ENCODE results near the gene ELP5.

The ELP5 gene

DNA sequence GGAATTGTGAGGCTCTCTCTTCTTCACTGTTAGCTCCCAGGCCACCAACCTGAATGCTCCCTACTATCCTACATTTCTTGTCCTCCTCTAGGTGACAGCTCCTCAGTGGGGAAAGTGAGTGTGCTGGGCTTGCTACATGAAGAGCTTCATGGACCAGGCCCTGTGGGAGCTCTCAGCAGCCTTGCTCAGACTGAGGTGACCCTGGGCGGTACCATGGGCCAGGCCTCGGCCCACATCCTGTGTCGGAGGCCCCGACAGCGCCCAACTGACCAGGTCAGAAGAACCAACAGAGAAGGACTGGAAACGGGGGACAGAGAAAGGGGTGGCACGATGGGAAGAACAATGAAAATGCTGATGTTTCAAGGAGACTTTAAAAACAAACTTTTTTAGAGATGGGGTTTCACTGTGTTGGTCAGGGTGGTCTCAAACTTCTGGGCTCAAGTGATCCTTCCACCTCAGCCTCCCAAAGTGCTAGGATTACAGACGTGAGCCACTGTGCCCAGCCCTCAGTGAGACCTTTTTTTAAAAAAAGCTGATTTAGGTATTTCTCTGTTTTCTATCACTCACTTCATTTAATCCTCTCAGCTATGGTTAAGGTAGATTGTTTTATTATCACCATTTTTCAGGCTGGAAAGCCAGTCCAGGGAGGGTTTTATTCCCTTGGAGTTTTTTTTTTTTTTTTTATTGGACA, 4.9 kb downstream of the ELP5 start:
- DNase-seq (ENCODE audit: low spot score): no peak

DNA sequence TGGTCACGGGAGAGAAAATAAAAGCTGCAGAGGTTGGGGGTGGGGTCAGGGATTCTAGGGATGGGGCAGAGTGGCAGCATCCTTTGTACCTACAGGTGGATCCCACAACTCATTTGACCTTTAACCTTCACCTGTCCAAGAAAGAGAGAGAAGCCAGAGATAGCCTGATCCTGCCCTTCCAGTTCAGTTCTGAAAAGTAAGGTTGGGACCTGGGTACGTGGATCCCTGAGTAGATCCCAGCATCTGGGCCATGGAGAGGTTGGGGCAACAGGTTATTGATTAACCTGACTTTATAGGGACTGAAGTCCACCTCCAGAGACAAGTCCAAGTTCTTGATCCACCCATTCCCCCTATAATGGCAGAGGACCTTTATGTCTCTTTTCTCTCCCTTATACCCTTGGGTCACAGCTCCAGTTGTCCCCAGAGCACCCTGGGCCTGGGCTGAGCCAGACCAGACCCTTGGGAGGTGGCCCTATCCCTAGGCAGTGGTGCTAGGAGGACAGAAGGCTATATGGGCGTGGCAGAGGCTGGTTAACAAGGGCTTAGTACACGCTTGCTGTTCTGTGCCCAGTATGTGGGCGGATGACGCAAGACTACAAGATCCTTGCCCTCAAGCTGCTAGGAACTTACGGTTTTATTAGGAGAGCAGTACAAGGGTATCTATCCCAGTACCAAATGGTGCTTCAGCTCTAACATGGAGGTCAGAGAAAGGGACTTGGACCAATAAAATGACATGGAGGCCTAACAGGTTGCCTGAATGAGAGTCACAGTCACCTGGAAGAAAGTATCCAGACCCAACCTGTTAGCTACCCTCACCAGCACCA, 6.9 kb downstream of the ELP5 start:
- no peak for DNase-seq (ENCODE audit: low spot score)

DNA sequence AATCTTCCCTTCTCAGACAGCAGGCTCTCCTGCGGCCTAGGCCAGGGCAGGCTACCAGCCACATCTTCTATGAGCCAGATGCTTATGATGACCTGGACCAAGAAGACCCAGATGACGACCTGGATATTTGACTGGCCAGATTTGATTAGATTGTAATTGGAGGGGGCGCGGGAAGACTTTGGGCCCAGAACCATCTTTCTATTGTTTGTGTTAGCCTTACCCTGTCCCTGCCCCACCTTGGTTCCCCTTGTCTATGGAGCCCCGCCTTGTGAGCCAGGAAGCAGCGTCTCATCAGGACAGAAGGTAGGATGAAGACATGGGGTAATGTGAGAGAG, 7.5 kb downstream of the ELP5 start:
- DNase-seq (ENCODE audit: low spot score): no peak

DNA sequence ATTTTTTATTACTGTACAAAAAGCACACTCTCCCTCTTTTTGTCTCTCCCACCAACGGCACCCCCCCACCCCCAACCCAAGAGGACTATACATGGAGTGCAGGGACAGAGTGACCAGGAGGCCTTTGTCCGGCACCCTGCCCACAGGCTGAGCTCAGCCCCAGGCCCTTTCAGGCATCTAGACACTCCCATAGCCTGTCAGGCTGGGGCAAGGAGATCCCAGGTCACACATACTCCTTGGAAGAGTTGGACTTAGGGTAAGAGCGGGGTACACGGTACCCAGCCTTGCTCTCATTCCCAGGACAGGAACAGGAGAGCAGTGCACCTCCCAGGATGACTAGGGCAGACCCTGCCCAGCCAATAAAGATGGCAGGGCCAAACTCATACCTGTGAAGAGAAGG, 8.1 kb downstream of the ELP5 start:
- no peak for DNase-seq (ENCODE audit: low spot score)

DNA sequence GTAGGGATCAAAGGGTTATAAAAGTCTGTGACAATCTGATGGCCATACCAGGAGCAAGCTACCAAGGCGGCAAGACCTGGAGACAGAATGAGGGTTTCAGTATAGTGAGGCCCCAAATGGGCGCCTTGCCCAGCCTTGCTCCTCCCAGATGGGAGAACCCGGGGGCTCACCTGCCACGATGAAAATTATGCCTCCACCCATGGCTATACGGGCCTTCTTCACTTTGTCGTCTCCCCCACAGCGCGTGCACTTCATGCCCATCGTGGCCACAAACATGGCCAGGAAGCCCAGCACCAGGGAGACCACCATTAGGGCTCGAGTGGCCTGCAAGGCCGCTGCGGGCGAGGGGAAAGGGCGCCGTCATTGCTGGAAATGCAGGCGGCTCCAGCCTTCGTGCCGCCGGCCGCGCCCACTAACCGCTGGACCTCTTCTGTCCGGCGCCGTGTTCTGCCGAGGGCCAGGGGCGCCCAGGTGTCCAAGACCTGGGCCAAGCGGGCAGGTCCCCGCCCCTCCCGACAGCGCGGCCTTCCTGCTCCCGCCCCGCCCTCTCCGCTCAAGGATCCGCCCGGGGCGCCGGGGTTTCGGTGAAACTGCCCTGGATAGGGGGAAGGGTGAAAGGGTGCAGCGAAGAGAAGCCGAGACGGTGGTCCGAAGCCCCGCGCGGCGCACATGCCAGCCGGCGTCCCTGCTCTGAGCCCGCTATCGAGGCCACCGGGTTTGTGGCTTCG, 8.8 kb downstream of the ELP5 start:
- no peak for DNase-seq (ENCODE audit: low spot score)

DNA sequence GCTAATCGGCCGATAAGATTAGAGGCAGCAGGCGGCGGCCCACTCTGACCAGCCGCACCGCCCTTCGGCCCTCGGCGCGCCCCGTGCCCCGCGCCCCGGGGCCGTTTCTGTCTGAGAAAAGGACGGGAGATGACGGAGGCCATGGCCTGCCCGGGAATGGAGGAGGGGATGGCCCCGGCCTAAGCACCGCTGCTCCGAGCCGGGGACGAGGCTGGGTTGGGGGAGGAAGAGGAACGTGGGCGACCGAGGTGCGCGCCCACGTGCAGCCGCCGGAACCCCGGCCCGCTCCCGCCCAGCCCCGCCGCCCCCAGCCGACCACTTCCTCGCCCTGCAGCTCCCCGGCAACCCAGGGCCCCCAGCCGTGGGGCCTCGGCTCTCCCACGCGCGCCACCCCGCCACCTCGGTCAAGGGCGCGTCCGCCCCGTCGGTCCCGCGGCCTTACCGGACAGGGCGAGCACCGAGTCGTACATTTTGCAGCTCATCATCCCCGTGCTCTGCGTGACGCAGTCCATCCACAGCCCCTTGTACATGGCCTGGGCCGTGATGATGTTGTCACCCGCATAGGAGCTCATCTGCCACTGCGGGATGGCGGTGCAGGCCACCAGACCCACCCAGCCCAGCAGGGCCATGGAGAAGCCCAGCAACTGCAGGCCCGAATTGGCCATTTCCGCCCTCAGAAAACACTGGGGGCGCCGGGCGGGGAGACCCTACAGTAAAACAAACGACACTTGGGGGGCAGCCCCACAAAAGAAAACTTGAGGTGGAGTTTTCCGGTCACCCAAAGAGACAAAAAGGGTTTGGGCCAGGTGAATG, 9.6 kb downstream of the ELP5 start:
- DNase-seq (ENCODE audit: low spot score): no peak

DNA sequence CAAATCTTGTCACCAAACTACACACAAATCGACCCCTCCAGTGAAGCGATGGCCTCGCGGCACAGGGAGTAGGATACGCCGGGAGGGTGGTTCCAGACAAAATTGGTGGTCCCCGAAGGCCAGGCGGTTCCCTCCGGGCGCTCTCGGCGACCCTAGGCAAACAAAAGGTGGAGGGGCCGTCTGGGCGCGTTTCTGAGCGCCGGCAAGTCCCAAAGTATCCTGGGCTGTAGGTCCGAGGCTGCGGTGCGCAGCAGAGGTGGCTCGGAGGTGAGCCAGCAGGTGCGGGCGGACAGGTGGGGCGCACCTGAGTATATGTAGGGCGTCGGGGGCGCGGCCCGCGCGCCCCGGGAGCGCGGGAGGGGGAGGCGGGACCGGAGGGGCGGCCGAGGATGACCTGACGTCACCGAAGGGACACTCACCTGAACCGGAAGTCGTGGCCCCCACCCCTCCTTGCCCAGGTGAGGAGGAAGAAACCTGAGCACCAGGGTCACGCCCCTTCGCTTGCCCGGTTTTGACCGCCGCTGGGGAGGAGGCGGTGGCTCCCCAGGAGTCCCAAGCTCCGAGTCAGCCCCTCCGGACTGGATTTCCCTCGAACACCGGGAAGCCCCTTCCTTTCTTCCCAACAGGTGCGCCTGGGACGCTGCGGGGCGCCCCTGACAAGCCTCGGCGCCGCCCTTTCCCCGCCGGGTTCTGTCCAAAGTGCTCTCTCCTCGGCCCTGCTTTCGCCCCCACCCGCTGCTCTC, 10.3 kb downstream of the ELP5 start, which contains the start of gene CLDN7:
Gene CLDN7 (minus strand): TSS at position 287 of the 743 bp plus-strand sequence. CDS start 435 bp downstream, outside the sequence.
- DNase-seq (ENCODE audit: low spot score): no peak

DNA sequence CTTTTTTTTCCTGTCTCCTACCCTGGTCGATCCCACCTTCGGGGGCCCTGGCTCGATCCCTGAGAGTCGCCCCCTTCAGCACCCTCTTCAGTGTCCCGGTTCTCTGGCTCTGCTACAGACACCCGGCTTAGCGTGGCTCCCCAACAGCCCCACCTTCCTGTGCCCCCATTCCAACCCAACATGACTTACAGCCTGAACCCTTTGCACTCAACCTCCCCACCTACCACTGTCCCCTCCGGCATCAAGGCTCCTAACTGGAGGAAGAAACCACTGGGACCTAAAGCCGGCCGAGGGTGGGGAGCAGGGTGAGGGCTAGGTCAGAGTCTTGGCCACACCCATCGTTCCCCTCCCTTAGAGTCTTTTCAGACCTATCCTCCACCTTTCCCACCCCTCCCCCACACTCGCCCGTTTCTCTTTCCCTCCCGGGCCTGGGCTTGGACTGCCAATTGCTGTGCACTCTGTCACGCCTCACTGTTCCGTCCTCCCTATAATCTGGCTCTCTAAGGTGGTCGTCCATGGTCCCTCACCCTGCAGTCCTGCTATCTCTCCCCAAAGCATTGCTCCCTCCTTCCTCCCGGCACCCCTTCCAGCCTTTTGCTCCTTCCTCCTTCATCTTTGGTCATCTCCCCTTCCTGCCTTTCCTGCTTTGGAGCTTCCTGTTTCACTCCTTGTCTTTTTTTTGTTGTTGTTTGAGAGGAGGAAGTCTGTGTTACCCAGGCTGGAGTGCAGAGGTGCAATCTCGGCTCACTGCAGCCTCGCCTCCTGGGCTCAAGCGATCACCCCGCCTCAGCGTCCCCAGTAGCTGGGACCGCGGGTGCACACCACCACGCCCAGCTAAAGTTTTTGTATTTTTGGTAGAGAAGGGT, 11.2 kb downstream of the ELP5 start:
- no peak for DNase-seq (ENCODE audit: low spot score)

DNA sequence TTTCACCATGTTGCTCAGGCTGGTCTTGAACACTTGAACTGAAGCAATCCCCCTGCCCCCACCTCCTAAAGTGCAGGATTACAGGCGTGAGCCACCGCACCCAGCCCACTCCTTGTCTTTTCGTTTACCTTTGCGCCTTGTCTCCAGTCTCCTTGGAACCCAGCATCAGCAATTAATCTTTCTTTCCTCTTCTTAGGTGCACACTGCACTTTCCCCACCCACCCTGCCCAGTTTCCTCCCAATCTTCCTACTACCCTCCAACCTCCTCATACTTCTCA, 11.7 kb downstream of the ELP5 start:
- no peak for DNase-seq (ENCODE audit: low spot score)

DNA sequence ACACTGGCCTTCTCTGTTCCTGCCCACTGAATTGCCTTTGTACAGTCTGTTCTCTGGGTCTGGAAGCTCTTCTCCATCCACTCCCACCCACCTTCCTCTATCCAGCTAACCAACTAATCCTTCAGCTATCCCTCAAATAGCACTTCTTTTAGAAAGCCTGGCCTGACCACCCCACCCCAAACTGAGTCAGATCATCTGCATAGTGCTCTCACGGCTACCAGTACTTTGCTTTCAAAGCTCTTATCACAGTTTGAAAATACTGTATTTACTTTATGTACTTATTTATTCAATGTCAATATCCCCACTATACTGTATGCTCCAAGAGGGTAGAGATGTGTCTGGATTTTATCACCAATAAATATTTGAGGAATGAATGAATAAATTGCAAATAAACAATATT, 14.8 kb downstream of the ELP5 start:
- DNase-seq (ENCODE audit: low spot score): no peak

DNA sequence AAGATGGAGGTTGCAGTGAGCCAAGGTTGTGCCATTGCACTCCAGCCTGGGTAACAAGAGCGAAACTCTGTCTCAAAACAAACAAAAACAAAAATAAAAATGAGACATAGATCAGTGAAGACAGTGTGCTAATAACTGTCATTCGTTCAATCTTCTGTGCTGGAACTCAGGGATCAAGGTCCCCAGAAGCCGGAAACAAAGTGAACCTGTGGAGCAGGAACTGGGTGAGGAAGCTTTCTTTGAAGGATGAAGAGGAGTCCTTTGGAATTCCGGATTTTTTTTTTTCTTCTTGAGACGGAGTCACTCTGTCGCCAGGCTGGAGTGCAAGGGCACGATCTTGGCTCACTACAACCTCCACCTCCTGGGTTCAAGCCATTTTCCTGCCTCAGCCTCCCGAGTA, 27.4 kb downstream of the ELP5 start:
- DNase-seq (ENCODE audit: low spot score): no peak

DNA sequence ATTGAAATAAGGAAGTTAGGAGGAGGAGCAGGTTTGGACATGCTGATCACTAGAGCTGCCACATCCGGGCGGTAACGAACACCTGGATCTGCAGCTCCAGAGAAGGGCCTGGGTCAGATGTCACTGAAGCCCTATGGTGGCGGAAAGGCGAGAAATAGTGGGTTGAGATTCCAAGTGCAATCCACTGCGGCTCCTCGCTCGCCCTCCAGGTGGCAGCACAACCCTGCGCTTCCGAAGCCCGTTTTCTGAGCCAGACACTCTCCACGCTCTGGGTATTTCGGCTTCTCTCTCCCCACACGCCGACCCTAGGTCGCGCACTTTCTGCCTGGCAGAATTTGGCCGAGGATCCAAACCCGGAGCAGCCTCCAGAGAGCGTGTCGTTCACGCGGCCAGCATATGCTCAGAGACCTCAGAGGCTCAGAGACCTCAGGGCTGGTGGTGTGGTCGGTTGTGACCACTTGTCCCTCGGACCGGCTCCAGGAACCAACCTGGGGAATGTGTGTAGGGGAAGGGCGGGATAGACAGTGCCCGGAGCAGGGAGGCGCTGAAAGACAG, 28.6 kb downstream of the ELP5 start:
- peak; percentile 83 for DNase-seq (ENCODE audit: low spot score)

DNA sequence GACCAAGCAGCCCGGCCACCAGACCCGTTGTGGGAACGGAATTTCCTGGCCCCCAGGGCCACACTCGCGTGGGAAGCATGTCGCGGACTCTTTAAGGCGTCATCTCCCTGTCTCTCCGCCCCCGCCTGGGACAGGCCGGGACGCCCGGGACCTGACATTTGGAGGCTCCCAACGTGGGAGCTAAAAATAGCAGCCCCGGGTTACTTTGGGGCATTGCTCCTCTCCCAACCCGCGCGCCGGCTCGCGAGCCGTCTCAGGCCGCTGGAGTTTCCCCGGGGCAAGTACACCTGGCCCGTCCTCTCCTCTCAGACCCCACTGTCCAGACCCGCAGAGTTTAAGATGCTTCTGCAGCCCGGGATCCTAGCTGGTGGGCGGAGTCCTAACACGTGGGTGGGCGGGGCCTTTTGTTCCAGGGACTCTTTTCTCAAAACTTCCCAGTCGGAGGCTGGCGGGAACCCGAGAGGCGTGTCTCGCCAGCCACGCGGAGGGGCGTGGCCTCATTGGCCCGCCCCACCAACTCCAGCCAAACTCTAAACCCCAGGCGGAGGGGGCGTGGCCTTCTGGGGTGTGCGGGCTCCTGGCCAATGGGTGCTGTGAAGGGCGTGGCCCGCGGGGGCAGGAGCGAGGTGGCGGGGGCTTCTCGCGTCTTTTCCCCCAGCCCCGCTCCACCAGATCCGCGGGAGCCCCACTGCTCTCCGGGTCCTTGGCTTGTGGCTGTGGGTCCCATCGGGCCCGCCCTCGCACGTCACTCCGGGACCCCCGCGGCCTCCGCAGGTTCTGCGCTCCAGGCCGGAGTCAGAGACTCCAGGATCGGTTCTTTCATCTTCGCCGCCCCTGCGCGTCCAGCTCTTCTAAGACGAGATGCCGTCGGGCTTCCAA, 29.3 kb downstream of the ELP5 start, which contains the start of gene SLC2A4:
Gene SLC2A4 (plus strand): TSS at position 645 of the 879 bp plus-strand sequence. CDS start 217 bp downstream, at position 862.
- DNase-seq (ENCODE audit: low spot score): peak; percentile 89

DNA sequence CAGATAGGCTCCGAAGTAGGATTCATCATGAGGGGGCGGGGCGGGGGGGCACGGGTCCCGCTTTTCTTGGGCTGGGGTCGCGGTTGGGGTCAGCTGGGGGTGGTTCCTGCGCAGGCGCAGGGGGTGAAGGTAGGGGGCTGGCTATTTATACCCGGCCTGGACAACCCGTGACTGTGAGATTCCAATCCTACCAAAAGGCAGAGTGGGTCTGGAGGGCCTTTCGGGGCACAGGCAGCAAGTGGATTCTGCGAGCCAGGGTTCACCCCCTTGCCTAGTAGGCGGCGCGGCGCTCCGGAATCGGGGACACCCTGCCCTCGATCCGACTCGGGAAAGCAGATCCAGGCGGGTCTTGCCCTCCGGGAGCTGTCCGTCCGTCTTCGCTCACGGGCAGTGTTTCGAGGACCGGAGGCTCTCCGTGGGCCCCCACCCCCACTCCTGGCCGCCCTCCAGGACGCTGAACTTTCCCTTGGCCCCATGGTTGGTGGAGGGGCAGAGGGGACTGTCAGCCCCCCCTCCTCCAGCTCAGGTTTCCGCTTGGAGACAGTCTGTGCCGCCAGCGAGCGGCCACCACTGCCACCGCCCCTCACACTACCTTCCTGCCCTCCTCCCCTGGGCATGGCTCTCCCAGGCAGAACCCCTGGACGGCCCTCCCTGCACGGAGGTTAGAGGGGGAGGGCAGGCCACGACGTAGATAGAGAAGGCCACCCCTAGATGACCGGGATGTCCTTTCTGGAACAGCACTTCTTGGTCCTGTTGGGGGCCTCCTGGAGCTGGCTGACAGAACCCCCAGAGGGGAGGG, 30.1 kb downstream of the ELP5 start:
- DNase-seq (ENCODE audit: low spot score): no peak

DNA sequence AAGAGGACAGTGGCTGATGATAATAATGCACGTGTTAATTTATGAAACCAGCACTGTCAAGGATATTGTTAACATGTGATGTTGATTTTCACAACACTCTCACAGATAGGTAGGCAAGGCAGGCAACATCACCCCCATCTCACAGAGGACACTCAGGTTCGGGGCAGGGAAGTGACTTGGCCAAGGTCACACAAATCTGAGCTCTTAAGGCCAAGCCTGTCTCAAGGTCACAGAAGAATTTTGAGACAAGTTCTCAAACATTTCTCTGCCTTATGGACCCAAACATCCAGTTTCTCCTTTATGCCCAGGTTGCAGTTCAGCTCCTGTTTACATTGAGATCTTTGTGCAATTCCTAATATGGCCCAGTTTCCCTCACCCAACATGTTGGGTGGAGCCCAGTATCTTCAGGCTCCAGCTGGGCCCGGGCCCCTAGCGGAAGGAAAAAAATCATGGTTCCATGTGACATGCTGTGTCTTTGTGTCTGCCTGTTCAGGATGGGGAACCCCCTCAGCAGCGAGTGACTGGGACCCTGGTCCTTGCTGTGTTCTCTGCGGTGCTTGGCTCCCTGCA, 30.8 kb downstream of the ELP5 start:
- DNase-seq (ENCODE audit: low spot score): no peak

DNA sequence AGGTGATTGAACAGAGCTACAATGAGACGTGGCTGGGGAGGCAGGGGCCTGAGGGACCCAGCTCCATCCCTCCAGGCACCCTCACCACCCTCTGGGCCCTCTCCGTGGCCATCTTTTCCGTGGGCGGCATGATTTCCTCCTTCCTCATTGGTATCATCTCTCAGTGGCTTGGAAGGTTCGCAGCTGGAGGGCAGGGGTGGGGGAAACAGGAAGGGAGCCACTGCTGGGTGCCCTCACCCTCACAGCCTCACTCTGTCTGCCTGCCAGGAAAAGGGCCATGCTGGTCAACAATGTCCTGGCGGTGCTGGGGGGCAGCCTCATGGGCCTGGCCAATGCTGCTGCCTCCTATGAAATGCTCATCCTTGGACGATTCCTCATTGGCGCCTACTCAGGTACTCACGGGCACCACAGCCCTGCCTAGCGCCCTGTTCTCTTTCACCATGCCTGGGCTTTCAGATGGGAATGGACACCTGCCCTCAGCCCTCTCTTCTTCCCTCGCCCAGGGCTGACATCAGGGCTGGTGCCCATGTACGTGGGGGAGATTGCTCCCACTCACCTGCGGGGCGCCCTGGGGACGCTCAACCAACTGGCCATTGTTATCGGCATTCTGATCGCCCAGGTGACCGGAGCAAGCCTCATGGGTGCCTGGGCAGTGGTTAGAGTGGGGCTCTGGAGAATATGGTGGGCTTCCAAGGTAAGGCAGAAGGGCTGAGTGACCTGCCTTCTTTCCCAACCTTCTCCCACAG, 31.6 kb downstream of the ELP5 start:
- no peak for DNase-seq (ENCODE audit: low spot score)

DNA sequence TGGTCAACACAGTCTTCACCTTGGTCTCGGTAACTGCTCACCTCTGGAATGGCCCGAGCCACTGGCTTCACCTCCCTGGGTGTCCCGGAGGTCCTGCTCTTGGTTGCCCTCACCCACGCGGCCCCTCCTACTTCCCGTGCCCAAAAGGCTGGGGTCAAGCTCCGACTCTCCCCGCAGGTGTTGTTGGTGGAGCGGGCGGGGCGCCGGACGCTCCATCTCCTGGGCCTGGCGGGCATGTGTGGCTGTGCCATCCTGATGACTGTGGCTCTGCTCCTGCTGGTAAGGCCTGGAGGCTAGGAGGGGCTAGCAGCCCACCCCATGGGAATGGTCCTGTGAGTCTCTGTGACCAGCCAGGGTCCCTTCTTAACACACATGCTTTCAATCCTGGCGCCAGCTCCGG, 32.9 kb downstream of the ELP5 start:
- DNase-seq (ENCODE audit: low spot score): no peak
